D721Med (cell line): Measurements from ENCODE around the gene GYPC.
"Not testable (repeated sequence)": the region's sequence is repeated elsewhere in the genome, so short reads cannot be mapped to it uniquely, and the experiment has no call there.

Experiments
- DNase-seq: peaks from one replicate; pipeline ENCODE4 v3.0.0; 2011; ENCODE audit warnings: low spot score; ENCODE audit not compliant: insufficient read length
- FAIRE-seq: peaks from 2 replicates; lab custom pipeline; 2011; peaks lifted over from hg19 to GRCh38; lab: Jason Lieb, UNC
- TF ChIP-seq, protein P1 (sequence below): IDR thresholded peaks from 2 replicates; pipeline ENCODE4 v1.5.1; 2012; ENCODE audit warnings: mild to moderate bottlenecking, control low read depth; ENCODE audit not compliant: insufficient read depth; ENCODE audit errors: missing control alignments

Gene GYPC

DNA sequence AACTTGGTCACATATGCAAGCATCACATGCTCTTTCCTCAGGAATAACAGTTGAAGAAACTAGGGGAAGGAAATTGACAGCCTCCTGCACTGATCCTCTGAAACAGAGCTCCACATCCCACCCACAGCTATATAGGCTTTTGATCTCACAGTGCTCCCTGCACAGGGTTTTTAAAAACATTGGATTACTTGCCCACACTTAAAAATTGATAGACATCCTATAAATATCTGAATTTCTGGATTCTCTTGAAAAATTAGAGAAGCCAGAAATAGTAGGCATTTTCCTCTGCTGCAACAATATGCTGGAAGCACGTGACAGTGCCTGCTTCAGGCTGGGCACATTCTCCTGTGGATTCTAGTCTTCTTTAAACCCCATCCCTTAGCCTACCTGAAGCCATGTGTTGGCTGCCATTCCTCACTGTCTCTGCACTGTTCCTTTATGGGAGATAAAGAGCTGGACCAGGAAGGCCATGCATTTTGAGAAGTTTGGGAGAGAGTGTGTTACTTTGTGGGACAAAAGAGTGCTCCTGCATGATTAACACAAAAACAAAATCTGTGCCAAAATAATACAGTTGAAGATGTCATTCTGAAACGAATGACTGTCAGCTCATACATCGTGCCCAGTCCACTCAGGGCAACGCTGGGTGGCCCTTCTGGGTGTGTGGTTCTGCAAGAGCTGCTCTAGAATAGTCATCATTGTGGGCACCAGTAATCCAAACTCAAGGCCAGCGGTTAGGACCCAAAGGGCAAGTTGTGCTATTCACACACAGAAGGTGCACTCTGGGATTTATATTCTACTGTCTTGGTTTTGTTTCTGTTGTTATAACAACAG is 59.8 kb downstream of the GYPC start:
- TF ChIP-seq, protein P1, sequence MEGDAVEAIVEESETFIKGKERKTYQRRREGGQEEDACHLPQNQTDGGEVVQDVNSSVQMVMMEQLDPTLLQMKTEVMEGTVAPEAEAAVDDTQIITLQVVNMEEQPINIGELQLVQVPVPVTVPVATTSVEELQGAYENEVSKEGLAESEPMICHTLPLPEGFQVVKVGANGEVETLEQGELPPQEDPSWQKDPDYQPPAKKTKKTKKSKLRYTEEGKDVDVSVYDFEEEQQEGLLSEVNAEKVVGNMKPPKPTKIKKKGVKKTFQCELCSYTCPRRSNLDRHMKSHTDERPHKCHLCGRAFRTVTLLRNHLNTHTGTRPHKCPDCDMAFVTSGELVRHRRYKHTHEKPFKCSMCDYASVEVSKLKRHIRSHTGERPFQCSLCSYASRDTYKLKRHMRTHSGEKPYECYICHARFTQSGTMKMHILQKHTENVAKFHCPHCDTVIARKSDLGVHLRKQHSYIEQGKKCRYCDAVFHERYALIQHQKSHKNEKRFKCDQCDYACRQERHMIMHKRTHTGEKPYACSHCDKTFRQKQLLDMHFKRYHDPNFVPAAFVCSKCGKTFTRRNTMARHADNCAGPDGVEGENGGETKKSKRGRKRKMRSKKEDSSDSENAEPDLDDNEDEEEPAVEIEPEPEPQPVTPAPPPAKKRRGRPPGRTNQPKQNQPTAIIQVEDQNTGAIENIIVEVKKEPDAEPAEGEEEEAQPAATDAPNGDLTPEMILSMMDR, result no peak
- no peak for DNase-seq
- no peak for FAIRE-seq

DNA sequence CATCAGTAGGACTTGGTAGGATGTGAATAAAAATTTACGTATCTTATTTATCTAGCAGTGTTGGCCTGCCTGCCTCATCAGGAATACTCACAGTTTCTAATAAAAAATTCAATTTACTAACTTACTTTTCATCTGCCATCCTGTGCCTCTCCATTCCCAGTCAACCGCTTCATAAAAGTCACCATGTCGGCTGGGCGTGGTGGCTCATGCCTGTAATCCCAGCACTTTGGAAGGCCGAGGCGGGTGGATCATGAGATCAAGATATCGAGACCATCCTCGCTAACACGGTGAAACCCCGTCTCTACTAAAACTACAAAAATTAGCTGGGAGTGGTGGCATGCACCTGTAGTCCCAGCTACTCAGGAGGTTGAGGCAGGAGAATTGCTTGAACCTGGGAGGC is 61.3 kb downstream of the GYPC start:
- not testable (repeated sequence) for FAIRE-seq, DNase-seq

DNA sequence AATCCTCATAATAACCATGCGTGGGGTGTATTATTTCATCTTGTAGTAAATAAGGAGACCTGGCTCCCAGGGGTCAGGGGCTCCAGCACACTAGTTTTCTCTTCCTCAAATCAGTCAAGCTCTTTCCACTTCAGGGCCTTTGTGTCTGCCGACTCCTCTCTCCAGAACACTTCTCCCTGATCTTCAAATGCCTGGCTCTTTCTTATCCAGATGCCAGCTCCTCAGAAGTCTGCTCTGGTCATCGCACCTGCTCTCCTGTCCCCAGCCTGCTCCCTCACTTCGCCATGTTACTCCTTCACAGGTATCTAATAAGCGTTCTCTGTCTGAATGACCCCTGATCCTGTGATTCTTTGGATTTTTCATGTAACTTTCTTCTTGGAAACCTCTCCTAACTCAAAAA is 62.0 kb downstream of the GYPC start:
- DNase-seq (no peak), FAIRE-seq (no peak)
- TF ChIP-seq, protein P1, result no peak

DNA sequence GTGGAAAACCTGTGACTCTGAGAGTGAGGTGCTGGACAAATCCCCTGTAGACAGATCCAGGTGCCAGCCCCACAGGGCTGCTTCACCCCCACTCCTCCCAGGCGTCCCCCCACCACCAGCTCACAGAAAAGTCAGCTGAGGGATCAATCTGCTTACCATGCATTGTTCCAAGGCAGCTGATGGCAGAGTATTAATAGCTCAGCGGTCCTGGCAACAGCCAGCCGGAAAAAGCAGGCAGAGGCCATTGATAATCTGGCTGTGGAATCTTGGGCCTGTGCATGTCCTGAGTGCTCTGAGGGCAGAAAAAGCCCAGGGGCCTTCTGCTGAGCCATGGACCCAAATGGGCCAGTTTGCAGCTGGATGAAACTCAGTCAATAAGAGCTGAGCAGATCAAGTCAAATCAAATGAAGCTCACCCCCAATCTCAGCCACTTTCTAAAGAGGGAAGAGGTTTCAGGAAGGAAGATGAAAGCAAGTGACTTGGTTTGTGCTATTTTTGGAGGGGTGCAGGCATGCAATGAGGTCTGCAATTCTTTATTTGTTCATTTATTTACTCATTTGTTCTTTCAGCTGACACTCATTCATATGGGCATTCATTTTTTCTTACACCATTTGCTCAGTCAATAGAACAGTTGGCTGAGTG is 63.4 kb downstream of the GYPC start:
- DNase-seq (no peak), FAIRE-seq (no peak)
- TF ChIP-seq, protein P1, result no peak

DNA sequence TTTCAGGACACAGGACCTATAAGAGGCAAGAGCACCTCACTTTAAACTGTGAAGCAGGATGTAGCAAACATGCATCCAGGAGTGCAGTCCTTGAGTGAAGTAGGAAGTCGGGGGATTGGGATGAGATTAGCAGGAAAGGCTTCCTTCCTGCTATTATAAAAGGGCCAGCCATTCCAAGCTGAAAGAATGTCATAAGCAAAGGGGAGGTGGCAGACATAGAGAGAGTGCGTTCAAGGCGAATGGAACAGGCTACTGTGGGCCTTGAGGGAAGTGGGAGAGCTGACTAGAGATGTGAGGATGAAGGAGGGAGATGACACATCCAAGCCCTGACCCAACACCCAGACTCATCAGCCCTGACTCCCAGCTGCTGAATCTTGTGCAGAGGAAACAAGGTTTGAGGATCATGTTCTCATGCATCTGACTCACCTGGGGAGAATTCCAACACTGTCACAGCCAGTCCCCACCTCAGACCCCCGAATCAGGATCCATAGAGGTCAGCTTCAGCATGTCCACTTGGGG is 63.9 kb downstream of the GYPC start:
- FAIRE-seq (no peak), DNase-seq (no peak)
- TF ChIP-seq, protein P1, result no peak

DNA sequence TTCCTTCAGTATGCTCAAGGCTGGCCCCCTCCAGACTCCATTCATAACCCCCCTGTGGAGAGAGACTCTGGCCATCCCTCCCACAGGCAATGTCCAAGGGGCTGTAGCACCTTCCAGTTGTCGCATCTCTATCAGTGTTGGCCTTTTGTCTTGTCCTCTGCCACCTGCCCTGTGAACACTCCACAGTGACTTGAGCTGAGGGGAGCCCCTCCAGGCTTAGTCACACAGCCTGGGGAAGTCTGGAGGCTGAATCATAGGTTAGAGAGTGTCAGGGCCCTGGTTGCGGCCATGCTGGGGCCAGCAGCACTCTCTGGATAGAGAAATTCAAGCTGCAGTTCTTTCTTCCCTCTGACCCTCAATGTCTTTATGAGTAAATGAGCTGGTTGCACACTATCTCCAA is 64.7 kb downstream of the GYPC start:
- DNase-seq (no peak), FAIRE-seq (no peak)
- TF ChIP-seq, protein P1, result no peak

DNA sequence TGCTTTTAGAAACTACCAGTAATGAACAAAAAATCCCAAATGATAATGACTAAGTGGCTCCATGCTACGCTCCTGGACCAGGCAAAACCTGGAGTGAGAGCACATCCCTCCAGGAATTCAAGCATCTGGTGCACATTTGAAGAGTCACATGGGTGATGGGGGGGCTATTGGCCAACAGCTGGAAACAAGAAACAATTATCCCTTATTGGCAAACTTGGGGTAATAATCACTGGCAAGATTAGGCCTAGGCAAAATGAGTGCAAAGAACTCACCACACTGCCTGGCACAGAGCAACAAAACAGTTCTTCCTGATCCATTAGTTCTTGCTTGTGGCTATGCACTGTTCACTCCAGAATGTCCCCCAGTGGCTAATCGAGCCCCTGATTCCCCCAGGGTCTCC is 66.1 kb downstream of the GYPC start:
- DNase-seq, result no peak
- no peak for FAIRE-seq
- TF ChIP-seq, protein P1, result no peak
